IMR-90 (cell line): Measurements from ENCODE around the gene NMUR1. TPM values are rescaled to one million over a fixed set of nuclear protein-coding genes. Genes with fewer than 3 reads are reported as not detected.

Experiments
- ATAC-seq: fragments of 200-7000 bp; cut with Tn5 transposase; 2 replicates; pipeline ENCODE4 v1.9.1; 2020; ENCODE audit warnings: low read depth, mild to moderate bottlenecking, moderate library complexity
- BruUV-seq: library from RNA; stranded (reverse); fragments of 400-500 nt; replicated peaks from 2 replicates; lab custom pipeline; 2021; lab: Mats Ljungman, UMichigan
- CTCF ChIA-PET: fragments of 300-600 bp; formaldehyde crosslinking; extraction: SDS; loops from one replicate; lab custom pipeline; 2021; ENCODE audit warnings: antibody characterized with exemption; lab: Yijun Ruan, JAX
- POLR2A ChIA-PET: fragments of 300-600 bp; sonication (Branson Sonifier 250); formaldehyde crosslinking; loops from one replicate; lab custom pipeline; 2022; ENCODE audit warnings: antibody characterized with exemption; ENCODE audit not compliant: unreplicated experiment; lab: Charles Lee
- DNase-seq: peaks from one replicate; pipeline ENCODE4 v3.0.0; 2013
- H2AFZ ChIP-seq: replicated peaks from 2 replicates; pipeline ENCODE3; 2013; ENCODE audit warnings: low read length, mild to moderate bottlenecking; ENCODE audit not compliant: poor library complexity
- H2AK5ac ChIP-seq: 2 replicates; pipeline ENCODE4 v1.6.1; 2013; ENCODE audit warnings: low read depth, low read length, inconsistent platforms
- H2AK9ac ChIP-seq: replicated peaks from 2 replicates; pipeline ENCODE3; 2013; ENCODE audit warnings: mild to moderate bottlenecking, low read depth, low read length, moderate library complexity; ENCODE audit not compliant: poor library complexity
- H2BK120ac ChIP-seq: 2 replicates; pipeline ENCODE4 v1.6.1; 2013; ENCODE audit warnings: low read depth, low read length, inconsistent platforms
- H2BK15ac ChIP-seq: 3 replicates; pipeline ENCODE4 v1.6.1; 2013; ENCODE audit warnings: low read depth, low read length, inconsistent platforms
- H2BK20ac ChIP-seq: 2 replicates; pipeline ENCODE4 v1.6.1; 2013; ENCODE audit warnings: low read depth, mild to moderate bottlenecking, inconsistent platforms, low read length, moderate library complexity
- H2BK5ac ChIP-seq: 2 replicates; pipeline ENCODE4 v1.6.1; 2013; ENCODE audit warnings: mild to moderate bottlenecking, low read depth, low read length, inconsistent platforms; ENCODE audit not compliant: poor library complexity, severe bottlenecking
- H3K14ac ChIP-seq: replicated peaks from 2 replicates; pipeline ENCODE4 v1.6.1; 2013; ENCODE audit warnings: low read depth, low read length, inconsistent platforms
- H3K18ac ChIP-seq: 2 replicates; pipeline ENCODE4 v1.6.1; 2013; ENCODE audit warnings: low read depth, low read length, control low read depth
- H3K23ac ChIP-seq: 2 replicates; pipeline ENCODE4 v1.6.1; 2013; ENCODE audit warnings: low read depth, low read length, inconsistent platforms
- H3K27ac ChIP-seq: 2 replicates; pipeline ENCODE4 v1.5.1; 2013; ENCODE audit warnings: mild to moderate bottlenecking, control low read depth, low read length; ENCODE audit not compliant: insufficient read depth
- H3K27me3 ChIP-seq: 2 replicates; pipeline ENCODE4 v1.6.1; 2013; ENCODE audit warnings: low read length; ENCODE audit not compliant: control insufficient read depth, insufficient read depth
- H3K36me3 ChIP-seq: 2 replicates; pipeline ENCODE4 v1.6.1; 2013; ENCODE audit warnings: low read length, mixed read lengths; ENCODE audit not compliant: control insufficient read depth, insufficient read depth
- H3K4ac ChIP-seq: 2 replicates; pipeline ENCODE4 v1.6.1; 2013; ENCODE audit warnings: low read depth, low read length, inconsistent platforms
- H3K4me1 ChIP-seq: 2 replicates; pipeline ENCODE4 v1.6.1; 2013; ENCODE audit warnings: low read length, mixed read lengths; ENCODE audit not compliant: control insufficient read depth, insufficient read depth
- H3K4me2 ChIP-seq: 2 replicates; pipeline ENCODE4 v1.6.1; 2013; ENCODE audit warnings: low read depth, mild to moderate bottlenecking, control low read depth, low read length, moderate library complexity
- H3K4me3 ChIP-seq: 2 replicates; pipeline ENCODE4 v1.5.1; 2013; ENCODE audit warnings: low read depth, mild to moderate bottlenecking, control low read depth, low read length, moderate library complexity; ENCODE audit not compliant: insufficient read depth
- H3K56ac ChIP-seq: 2 replicates; pipeline ENCODE4 v1.6.1; 2013; ENCODE audit warnings: low read length, inconsistent platforms; ENCODE audit not compliant: insufficient read depth; ENCODE audit errors: extremely low read depth
- H3K79me1 ChIP-seq, 2 experiments: 2 replicates each; pipeline ENCODE4 v1.6.1; 2013; ENCODE audit warnings: low read length in 2 of 2, inconsistent platforms in 1 of 2, low read depth in 1 of 2
- H3K9ac ChIP-seq: 2 replicates; pipeline ENCODE4 v1.6.1; 2013; ENCODE audit warnings: low read depth, low read length, control low read depth
- H3K9me1 ChIP-seq: 2 replicates; pipeline ENCODE4 v1.6.1; 2013; ENCODE audit warnings: low read length, inconsistent platforms; ENCODE audit not compliant: insufficient read depth
- H3K9me3 ChIP-seq: 2 replicates; pipeline ENCODE4 v1.6.1; 2013; ENCODE audit warnings: low read length; ENCODE audit not compliant: control insufficient read depth, insufficient read depth
- H4K20me1 ChIP-seq: 2 replicates; pipeline ENCODE4 v1.6.1; 2013; ENCODE audit warnings: low read length, inconsistent platforms; ENCODE audit not compliant: insufficient read depth
- H4K5ac ChIP-seq: 2 replicates; pipeline ENCODE4 v1.6.1; 2013; ENCODE audit warnings: mild to moderate bottlenecking, low read depth, low read length, control low read depth
- H4K8ac ChIP-seq, 2 experiments: 2 replicates each; pipeline ENCODE4 v1.6.1; 2013; ENCODE audit warnings: low read depth in 2 of 2, low read length in 2 of 2, control low read depth in 1 of 2, inconsistent platforms in 1 of 2
- H4K91ac ChIP-seq: 2 replicates; pipeline ENCODE4 v1.6.1; 2013; ENCODE audit warnings: low read depth, low read length, inconsistent platforms; ENCODE audit not compliant: insufficient read depth
- BHLHE40 ChIP-seq: fragments of 150-350 bp; IDR thresholded peaks from 2 replicates; pipeline ENCODE4 v1.6.1; 2016; ENCODE audit warnings: mild to moderate bottlenecking, low read depth, low read length
- CEBPB ChIP-seq: IDR thresholded peaks from 2 replicates; pipeline ENCODE4 v1.6.1; 2012; ENCODE audit warnings: low read depth, low read length, improper control_type of control experiment
- CHD1 ChIP-seq: IDR thresholded peaks from 2 replicates; pipeline ENCODE4 v1.6.1; 2012; ENCODE audit warnings: low read depth, low read length, improper control_type of control experiment
- FOS ChIP-seq: fragments of 150-350 bp; IDR thresholded peaks from 2 replicates; pipeline ENCODE4 v1.6.1; 2016; ENCODE audit warnings: low read depth, low read length
- MAFK ChIP-seq: IDR thresholded peaks from 2 replicates; pipeline ENCODE4 v1.6.1; 2012; ENCODE audit warnings: low read depth, low read length, improper control_type of control experiment
- MAZ ChIP-seq: IDR thresholded peaks from 2 replicates; pipeline ENCODE4 v1.6.1; 2012; ENCODE audit warnings: low read depth, mild to moderate bottlenecking, low read length, improper control_type of control experiment, moderate library complexity, borderline replicate concordance
- MXI1 ChIP-seq: IDR thresholded peaks from 2 replicates; pipeline ENCODE4 v1.6.1; 2012; ENCODE audit warnings: low read depth, mild to moderate bottlenecking, low read length, moderate library complexity, borderline replicate concordance
- NFE2L2 ChIP-seq: fragments of 150-350 bp; IDR thresholded peaks from 2 replicates; pipeline ENCODE4 v1.6.1; 2016; ENCODE audit warnings: low read depth, mild to moderate bottlenecking, low read length
- POLR2A ChIP-seq: IDR thresholded peaks from 2 replicates; pipeline ENCODE4 v1.6.1; 2012; ENCODE audit warnings: mild to moderate bottlenecking, low read depth, low read length
- RAD21 ChIP-seq: IDR thresholded peaks from 2 replicates; pipeline ENCODE4 v1.6.1; 2012; ENCODE audit warnings: low read length, improper control_type of control experiment
- RCOR1 ChIP-seq: IDR thresholded peaks from 2 replicates; pipeline ENCODE4 v1.6.1; 2012; ENCODE audit warnings: mild to moderate bottlenecking, low read length, improper control_type of control experiment; ENCODE audit not compliant: insufficient replicate concordance
- RFX5 ChIP-seq: IDR thresholded peaks from 2 replicates; pipeline ENCODE4 v1.8.0; 2012; ENCODE audit warnings: low read depth, mild to moderate bottlenecking, low read length, moderate library complexity
- SMC3 ChIP-seq: fragments of 150-350 bp; IDR thresholded peaks from 2 replicates; pipeline ENCODE4 v1.6.1; 2016; ENCODE audit warnings: low read depth, mild to moderate bottlenecking, antibody characterized with exemption, low read length, moderate library complexity
- WGBS, 2 experiments: methylation state at CpG; one replicate each; pipeline versions ENCODE4 v1.1.5 to v1.1.7; 2013; ENCODE audit warnings: missing lambda C conversion rate in 2 of 2; ENCODE audit not compliant: insufficient read length in 1 of 2; ENCODE audit errors: extremely low coverage in 2 of 2; 5-methylcytosine and 5-hydroxymethylcytosine counted together
- dilution Hi-C: fragments of 300-500 bp; cut with HindIII; formaldehyde crosslinking; loops from one replicate; pipeline ENCODE4 v1.14.3; 2018; ENCODE audit warnings: low sequenced_read_pairs; ENCODE audit not compliant: unreplicated experiment
- in situ Hi-C: fragments of 300-500 bp; cut with MboI; formaldehyde crosslinking; loops from 3 replicates; pipeline ENCODE4 v1.14.3; 2019; ENCODE audit warnings: low sequenced_read_pairs, inconsistent platforms, mixed read lengths
- intact Hi-C: fragments of 100-400 bp; cut with micrococcal nuclease; formaldehyde crosslinking; loops from 2 replicates; pipeline ENCODE4 v1.10.0; 2022
- polyA plus RNA-seq, 3 experiments: library from polyadenylated mRNA; depleted of rRNA; stranded (reverse); fragments of >200 nt; gene quantifications; 2 replicates each; pipeline ENCODE4 v1.2.3, GENCODE V29; 2012; ENCODE audit warnings: low replicate concordance in 1 of 3
- total RNA-seq: library from RNA; depleted of rRNA; stranded (reverse); fragments of >200 nt; gene quantifications from 2 replicates; pipeline ENCODE4 v1.2.3, GENCODE V29; 2012
- TF ChIP-seq, protein P1 (sequence below): fragments of 150-350 bp; IDR thresholded peaks from 2 replicates; pipeline ENCODE4 v1.6.1; 2017; ENCODE audit warnings: mild to moderate bottlenecking, antibody characterized with exemption, low read length, low read depth
- TF ChIP-seq, protein P2 (sequence below): fragments of 150-350 bp; IDR thresholded peaks from 2 replicates; pipeline ENCODE4 v1.6.1; 2016; ENCODE audit warnings: low read depth, mild to moderate bottlenecking, low read length, moderate library complexity, borderline replicate concordance
- TF ChIP-seq, protein P3 (sequence below): conservative IDR thresholded peaks from 2 replicates; pipeline ENCODE4 v1.5.1; 2012; ENCODE audit warnings: mild to moderate bottlenecking, low read depth, low read length, improper control_type of control experiment

Gene NMUR1
- total and polyA plus RNA-seq, 2 of the 4 experiments (the other 2 are of a cell fraction): not detected

DNA sequence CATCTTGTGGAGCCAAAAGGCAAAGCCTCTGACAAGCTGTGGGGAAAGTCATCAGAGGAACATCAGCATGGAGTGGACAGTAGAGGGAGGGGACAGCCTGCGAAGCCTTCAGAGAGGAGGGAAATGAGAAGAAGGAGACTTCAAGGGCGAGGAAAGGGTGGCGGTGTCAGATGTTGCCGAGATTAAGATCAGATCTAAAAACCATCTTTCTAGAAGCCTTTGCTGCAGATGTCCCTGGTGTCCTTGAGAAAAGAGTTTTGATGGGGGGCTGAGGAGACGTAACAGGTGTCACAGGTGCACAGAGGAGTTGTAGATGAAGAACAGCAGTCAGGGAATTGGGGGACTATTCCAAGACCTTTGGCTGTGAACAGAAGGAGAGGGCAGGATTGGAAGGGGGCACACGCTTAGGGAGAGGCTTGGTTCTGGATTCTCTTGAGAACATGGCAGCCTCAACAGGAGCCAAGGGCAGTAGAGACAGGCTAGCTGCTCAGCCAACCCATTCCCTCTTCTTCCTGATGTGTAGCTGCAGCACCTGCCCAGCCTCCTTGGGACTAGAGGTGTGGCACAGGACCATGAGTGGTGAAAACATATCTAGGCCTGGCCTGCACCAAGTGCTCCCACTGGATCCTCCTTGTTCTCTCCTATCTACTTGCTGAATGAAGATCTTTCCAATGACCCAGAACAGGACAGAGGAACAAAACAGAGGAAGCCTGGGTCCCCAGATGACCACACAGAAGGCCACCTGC is 43.2 kb downstream of the NMUR1 start:
- H4K8ac ChIP-seq: no peak overlapping the region
- no peak overlapping the region for H3K18ac ChIP-seq
- no peak overlapping the region for H2AFZ ChIP-seq
- H3K9me3 ChIP-seq: no peaks in the 10 kb centered on the region
- no peak overlapping the region for H2AK5ac ChIP-seq
- no peak overlapping the region for H3K4ac ChIP-seq
- TF ChIP-seq RCOR1 (no peak), BHLHE40 (no peak), MXI1 (no peak), NFE2L2 (no peak), MAFK (no peak), MAZ (no peak), RAD21 (no peak), SMC3 (no peak), CHD1 (no peak), FOS (no peak), POLR2A (no peak), RFX5 (no peak), CEBPB (no peak)
- TF ChIP-seq, protein P1, sequence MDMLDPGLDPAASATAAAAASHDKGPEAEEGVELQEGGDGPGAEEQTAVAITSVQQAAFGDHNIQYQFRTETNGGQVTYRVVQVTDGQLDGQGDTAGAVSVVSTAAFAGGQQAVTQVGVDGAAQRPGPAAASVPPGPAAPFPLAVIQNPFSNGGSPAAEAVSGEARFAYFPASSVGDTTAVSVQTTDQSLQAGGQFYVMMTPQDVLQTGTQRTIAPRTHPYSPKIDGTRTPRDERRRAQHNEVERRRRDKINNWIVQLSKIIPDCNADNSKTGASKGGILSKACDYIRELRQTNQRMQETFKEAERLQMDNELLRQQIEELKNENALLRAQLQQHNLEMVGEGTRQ: no peak
- TF ChIP-seq, protein P2, sequence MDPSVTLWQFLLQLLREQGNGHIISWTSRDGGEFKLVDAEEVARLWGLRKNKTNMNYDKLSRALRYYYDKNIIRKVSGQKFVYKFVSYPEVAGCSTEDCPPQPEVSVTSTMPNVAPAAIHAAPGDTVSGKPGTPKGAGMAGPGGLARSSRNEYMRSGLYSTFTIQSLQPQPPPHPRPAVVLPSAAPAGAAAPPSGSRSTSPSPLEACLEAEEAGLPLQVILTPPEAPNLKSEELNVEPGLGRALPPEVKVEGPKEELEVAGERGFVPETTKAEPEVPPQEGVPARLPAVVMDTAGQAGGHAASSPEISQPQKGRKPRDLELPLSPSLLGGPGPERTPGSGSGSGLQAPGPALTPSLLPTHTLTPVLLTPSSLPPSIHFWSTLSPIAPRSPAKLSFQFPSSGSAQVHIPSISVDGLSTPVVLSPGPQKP: no peak
- TF ChIP-seq, protein P3, sequence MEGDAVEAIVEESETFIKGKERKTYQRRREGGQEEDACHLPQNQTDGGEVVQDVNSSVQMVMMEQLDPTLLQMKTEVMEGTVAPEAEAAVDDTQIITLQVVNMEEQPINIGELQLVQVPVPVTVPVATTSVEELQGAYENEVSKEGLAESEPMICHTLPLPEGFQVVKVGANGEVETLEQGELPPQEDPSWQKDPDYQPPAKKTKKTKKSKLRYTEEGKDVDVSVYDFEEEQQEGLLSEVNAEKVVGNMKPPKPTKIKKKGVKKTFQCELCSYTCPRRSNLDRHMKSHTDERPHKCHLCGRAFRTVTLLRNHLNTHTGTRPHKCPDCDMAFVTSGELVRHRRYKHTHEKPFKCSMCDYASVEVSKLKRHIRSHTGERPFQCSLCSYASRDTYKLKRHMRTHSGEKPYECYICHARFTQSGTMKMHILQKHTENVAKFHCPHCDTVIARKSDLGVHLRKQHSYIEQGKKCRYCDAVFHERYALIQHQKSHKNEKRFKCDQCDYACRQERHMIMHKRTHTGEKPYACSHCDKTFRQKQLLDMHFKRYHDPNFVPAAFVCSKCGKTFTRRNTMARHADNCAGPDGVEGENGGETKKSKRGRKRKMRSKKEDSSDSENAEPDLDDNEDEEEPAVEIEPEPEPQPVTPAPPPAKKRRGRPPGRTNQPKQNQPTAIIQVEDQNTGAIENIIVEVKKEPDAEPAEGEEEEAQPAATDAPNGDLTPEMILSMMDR: no peak
- ChIA-PET POLR2A (no interaction called here), CTCF (no interaction called here)
- no peak for ATAC-seq
- no peak overlapping the region for H3K23ac ChIP-seq
- H4K20me1 ChIP-seq: no peaks in the 10 kb centered on the region
- no peaks in the 10 kb centered on the region for H3K9me1 ChIP-seq
- in situ Hi-C loops: no loop called here
- no TSS peak for BruUV-seq
- H3K79me1 ChIP-seq: no peaks in the 10 kb centered on the region
- intact Hi-C loops: loop anchor here (10.0 kb wide), 1 partner anchor 822 kb away; no protein-coding TSS in a partner anchor
- H3K4me1 ChIP-seq: no peaks in the 10 kb centered on the region
- H2BK120ac ChIP-seq: no peak overlapping the region
- no peak overlapping the region for H3K27ac ChIP-seq
- no CpG with 5 or more reads among the region's 6 CpGs for WGBS, 2 experiments
- H2BK15ac ChIP-seq: no peak overlapping the region
- no peak overlapping the region for H3K4me2 ChIP-seq
- no peak overlapping the region for H3K14ac ChIP-seq
- no peak overlapping the region for H3K9ac ChIP-seq
- dilution Hi-C loops: no loop called here
- peaks cover 5% of the 10 kb centered on the region; the same call in 1 of the 2 replicates for H3K27me3 ChIP-seq
- no peak overlapping the region for H3K56ac ChIP-seq
- no peak overlapping the region for H2AK9ac ChIP-seq
- no peak for DNase-seq
- no peak overlapping the region for H2BK5ac ChIP-seq
- no peak overlapping the region for H2BK20ac ChIP-seq
- no peaks in the 10 kb centered on the region for H3K36me3 ChIP-seq
- no peak overlapping the region for H4K5ac ChIP-seq
- no peak overlapping the region for H4K91ac ChIP-seq
- no peak overlapping the region for H3K4me3 ChIP-seq
